OCI-LY3 (cell line): ENCODE data around the gene HAVCR2.

ENCODE experiments used
- CTCF ChIP-seq: fragments of 200-600, 300-600 bp; sonication (generic); IDR thresholded peaks from 2 replicates; pipeline ENCODE4 v1.5.1; 2014; ENCODE audit warnings: antibody characterized with exemption, low read length, low read depth
- EZH2phosphoT487 ChIP-seq: fragments of 200-600 bp; shearing (Covaris generic); IDR thresholded peaks from 2 replicates; pipeline ENCODE4 v1.6.1; 2018; ENCODE audit warnings: antibody characterized with exemption, mixed run types, low read depth

- TF ChIP-seq EZH2phosphoT487: no peak
- TF ChIP-seq CTCF: no peak
Observed at GRCh38 chr5:157063776-157064430, 44.9 kb downstream of the HAVCR2 start.
